Skeletal muscle tissue (tissue), 4 donors: ENCODE measurements around the gene APH1B. TPM values are rescaled to one million over a fixed set of nuclear protein-coding genes. Genes with fewer than 3 reads are reported as not detected.

ENCODE experiments used
- H3K27ac ChIP-seq: one replicate; pipeline ENCODE4 v1.7.0; 2013; ENCODE audit warnings: mild to moderate bottlenecking, low read depth, low read length, inconsistent platforms
- H3K27me3 ChIP-seq, 3 donors: one replicate each; pipeline ENCODE4 v1.7.0; 2013; ENCODE audit warnings: low read length in 3 of 3; ENCODE audit not compliant: control insufficient read depth in 3 of 3, insufficient read depth in 3 of 3
- H3K36me3 ChIP-seq, 3 donors: one replicate each; pipeline ENCODE4 v1.7.0; 2013; ENCODE audit warnings: low read length in 3 of 3; ENCODE audit not compliant: control insufficient read depth in 3 of 3, insufficient read depth in 3 of 3
- H3K4me1 ChIP-seq, 3 donors: one replicate each; pipeline ENCODE4 v1.7.0; 2013; ENCODE audit warnings: low read length in 3 of 3, mild to moderate bottlenecking in 3 of 3; ENCODE audit not compliant: control insufficient read depth in 3 of 3, insufficient read depth in 3 of 3
- H3K4me3 ChIP-seq, 3 donors: one replicate each; pipeline ENCODE4 v1.7.0; 2013; ENCODE audit warnings: low read length in 3 of 3
- H3K9ac ChIP-seq, 3 donors: one replicate each; pipeline ENCODE4 v1.7.0; 2013; ENCODE audit warnings: low read length in 3 of 3, mild to moderate bottlenecking in 3 of 3, moderate library complexity in 2 of 3, low read depth in 1 of 3
- H3K9me3 ChIP-seq, 3 donors: one replicate each; pipeline ENCODE4 v1.7.0; 2013; ENCODE audit warnings: low read length in 3 of 3; ENCODE audit not compliant: control insufficient read depth in 3 of 3
- total RNA-seq: library from RNA; depleted of rRNA; stranded (reverse); fragments of >200 nt; gene quantifications from one replicate; pipeline ENCODE4 v1.2.3, GENCODE V29; 2014
- donor health status: Osteomylitis.

APH1B gene
- total RNA-seq, 1 donor from 2014 or later, result 15.1 TPM

GRCh38 chr15:63347074-63347857, 69.9 kb downstream of the APH1B start:
- Histone ChIP-seq H3K9ac (no peak overlapping the region), H3K36me3 (no peaks in the 10 kb centered on the region), H3K4me3 (no peak overlapping the region), H3K9me3 (no peaks in the 10 kb centered on the region), H3K27me3 (peaks cover 0 to 2% (median 0%) of the 10 kb centered on the region in 3 donors), H3K27ac (no peak overlapping the region), H3K4me1 (peaks cover 22 to 28% (median 22%) of the 10 kb centered on the region in 3 donors)

- peaks cover 22 to 28% (median 22%) of the 10 kb centered on the region in 3 donors for H3K4me1 ChIP-seq
- no peak overlapping the region for H3K4me3 ChIP-seq
- no peaks in the 10 kb centered on the region for H3K9me3 ChIP-seq
- no peak overlapping the region for H3K27ac ChIP-seq
- no peaks in the 10 kb centered on the region for H3K36me3 ChIP-seq
- H3K9ac ChIP-seq, result no peak overlapping the region
- H3K27me3 ChIP-seq, result peaks cover 0 to 2% (median 0%) of the 10 kb centered on the region in 3 donors
Measured at GRCh38 chr15:63348392-63348791, 71.0 kb downstream of the APH1B start.

GRCh38 chr15:63349156-63349555, 71.8 kb downstream of the APH1B start:
- no peak overlapping the region for H3K9ac ChIP-seq
- peaks cover 22 to 28% (median 22%) of the 10 kb centered on the region in 3 donors for H3K4me1 ChIP-seq
- H3K27ac ChIP-seq, result no peak overlapping the region
- no peak overlapping the region for H3K4me3 ChIP-seq
- peaks cover 0 to 2% (median 0%) of the 10 kb centered on the region in 3 donors for H3K27me3 ChIP-seq
- H3K36me3 ChIP-seq, result no peaks in the 10 kb centered on the region
- H3K9me3 ChIP-seq, result no peaks in the 10 kb centered on the region

GRCh38 chr15:63349621-63350020, 72.2 kb downstream of the APH1B start:
- H3K27ac ChIP-seq, result peak overlapping the region; percentile 23
- peaks cover 22 to 28% (median 22%) of the 10 kb centered on the region in 3 donors for H3K4me1 ChIP-seq

GRCh38 chr15:63350178-63350621, 72.8 kb downstream of the APH1B start:
- no peaks in the 10 kb centered on the region for H3K9me3 ChIP-seq
- H3K4me1 ChIP-seq, result peaks cover 22 to 28% (median 22%) of the 10 kb centered on the region in 3 donors
- H3K4me3 ChIP-seq, result no peak overlapping the region
- H3K36me3 ChIP-seq, result no peaks in the 10 kb centered on the region
- H3K27me3 ChIP-seq, result peaks cover 0 to 2% (median 0%) of the 10 kb centered on the region in 3 donors
- no peak overlapping the region for H3K9ac ChIP-seq
- H3K27ac ChIP-seq, result peak overlapping the region; percentile 23

More at GRCh38 chr15:63349621-63350020, 72.2 kb downstream of the APH1B start:
- H3K27me3 ChIP-seq, result peaks cover 0 to 2% (median 0%) of the 10 kb centered on the region in 3 donors
- H3K4me3 ChIP-seq, result no peak overlapping the region
- no peaks in the 10 kb centered on the region for H3K36me3 ChIP-seq
- H3K9me3 ChIP-seq, result no peaks in the 10 kb centered on the region
- no peak overlapping the region for H3K9ac ChIP-seq

- Histone ChIP-seq H3K4me1 (peaks cover 22 to 28% (median 22%) of the 10 kb centered on the region in 3 donors), H3K27me3 (no peaks in the 10 kb centered on the region), H3K9ac (no peak overlapping the region), H3K36me3 (no peaks in the 10 kb centered on the region), H3K27ac (no peak overlapping the region), H3K4me3 (no peak overlapping the region), H3K9me3 (no peaks in the 10 kb centered on the region)
Measured at GRCh38 chr15:63351170-63351569, 73.8 kb downstream of the APH1B start.

GRCh38 chr15:63352808-63353207, 75.4 kb downstream of the APH1B start:
- Histone ChIP-seq H3K9ac (no peak overlapping the region), H3K27me3 (no peaks in the 10 kb centered on the region), H3K9me3 (no peaks in the 10 kb centered on the region)

GRCh38 chr15:63353261-63353660, 75.9 kb downstream of the APH1B start:
- Histone ChIP-seq H3K27ac (no peak overlapping the region), H3K4me1 (peaks cover 18 to 22% (median 22%) of the 10 kb centered on the region in 3 donors), H3K9me3 (no peaks in the 10 kb centered on the region), H3K4me3 (no peak overlapping the region), H3K27me3 (no peaks in the 10 kb centered on the region), H3K36me3 (no peaks in the 10 kb centered on the region), H3K9ac (no peak overlapping the region)

More at GRCh38 chr15:63352808-63353207, 75.4 kb downstream of the APH1B start:
- Histone ChIP-seq H3K4me3 (no peak overlapping the region), H3K27ac (no peak overlapping the region), H3K36me3 (no peaks in the 10 kb centered on the region), H3K4me1 (peaks cover 20 to 26% (median 22%) of the 10 kb centered on the region in 3 donors)

GRCh38 chr15:63353887-63354286, 76.5 kb downstream of the APH1B start:
- peaks cover 16 to 18% (median 17%) of the 10 kb centered on the region in 3 donors for H3K4me1 ChIP-seq
- no peak overlapping the region for H3K9ac ChIP-seq
- no peaks in the 10 kb centered on the region for H3K36me3 ChIP-seq
- no peak overlapping the region for H3K4me3 ChIP-seq
- H3K27me3 ChIP-seq, result no peaks in the 10 kb centered on the region
- H3K27ac ChIP-seq, result no peak overlapping the region
- H3K9me3 ChIP-seq, result no peaks in the 10 kb centered on the region
